Gastrocnemius medialis (tissue), 4 donors: ENCODE data around the gene ZNF451. TPM values are rescaled to one million over a fixed set of nuclear protein-coding genes. Genes with fewer than 3 reads are reported as not detected.

Experiments
- ATAC-seq, 2 donors: fragments of 150-250 bp; one replicate each; pipeline ENCODE4 v1.9.1; 2016
- DNase-seq, 2 donors: peaks; one replicate each; pipeline ENCODE4 v3.0.0-alpha.2; 2019
- H3K27ac ChIP-seq, 4 donors: fragments of 200-600 bp; sonication (generic); 1 replicate in 1 of 4; 2 replicates in 3 of 4; pipeline ENCODE4 v1.5.1; 2016 to 2018; ENCODE audit warnings: mild to moderate bottlenecking in 2 of 4, moderate library complexity in 1 of 4
- H3K27me3 ChIP-seq, 3 donors: fragments of 200-600 bp; sonication (generic) in 2 of 3; 1 replicate in 1 of 3; 2 replicates in 2 of 3; pipeline versions ENCODE4 v1.5.1 to v1.6.0; 2016 to 2019; ENCODE audit warnings: mild to moderate bottlenecking in 1 of 3, moderate library complexity in 1 of 3
- H3K36me3 ChIP-seq, 2 donors: fragments of 200-600 bp; sonication (generic) in 1 of 2; one replicate each; pipeline ENCODE4 v1.5.1; 2017 to 2018
- H3K4me1 ChIP-seq, 2 donors: fragments of 200-600 bp; sonication (generic) in 1 of 2; one replicate each; pipeline ENCODE4 v1.5.1; 2016 to 2017; ENCODE audit warnings: mild to moderate bottlenecking in 2 of 2
- H3K4me3 ChIP-seq, 4 donors: fragments of 200-600 bp; sonication (generic) in 3 of 4; 1 replicate in 1 of 4; 2 replicates in 3 of 4; pipeline ENCODE4 v1.5.1; 2016 to 2019; ENCODE audit warnings: mild to moderate bottlenecking in 2 of 4
- H3K9me3 ChIP-seq, 3 donors: fragments of 200-600 bp; sonication (generic) in 2 of 3; 1 replicate in 1 of 3; 2 replicates in 2 of 3; pipeline ENCODE4 v1.5.1; 2016 to 2019
- POLR2A ChIP-seq, 2 donors: fragments of 450-650 bp; IDR thresholded peaks; one replicate each; pipeline ENCODE4 v1.6.1; 2017; ENCODE audit warnings: antibody characterized with exemption in 2 of 2, mild to moderate bottlenecking in 2 of 2, moderate library complexity in 2 of 2
- in situ Hi-C, 4 donors: fragments of 200-750 bp; cut with MboI; loops; one replicate each; pipeline versions ENCODE4 v1.15.0 to v1.8.0; 2017; ENCODE audit warnings: low sequenced_read_pairs in 4 of 4
- intact Hi-C: fragments of 100-400 bp; cut with DNase I; formaldehyde crosslinking; loops from one replicate; pipeline ENCODE4 v1.15.1; 2023; ENCODE audit warnings: low total_unique reads
- total RNA-seq, 4 donors: library from RNA; depleted of rRNA; stranded (reverse); fragments of >200 nt; gene quantifications; one replicate each; pipeline versions ENCODE4 v1.1.0 to v1.2.3, GENCODE V29; 2016
- TF ChIP-seq, protein P1 (sequence below), 5 experiments: fragments of 450-650 bp in 3 of 5; fragments of 200-600 bp in 2 of 5; sonication (generic) in 2 of 5; IDR thresholded peaks in 4 of 5; conservative IDR thresholded peaks in 1 of 5; 1 replicate in 4 of 5; 2 replicates in 1 of 5; pipeline ENCODE4 v1.5.1; 2016 to 2019; ENCODE audit warnings: antibody characterized with exemption in 5 of 5, mild to moderate bottlenecking in 3 of 5, moderate library complexity in 3 of 5

Gene ZNF451
- total RNA-seq, 4 donors from 2014 or later: 27.1 to 36.8 (median 28.0) TPM

DNA sequence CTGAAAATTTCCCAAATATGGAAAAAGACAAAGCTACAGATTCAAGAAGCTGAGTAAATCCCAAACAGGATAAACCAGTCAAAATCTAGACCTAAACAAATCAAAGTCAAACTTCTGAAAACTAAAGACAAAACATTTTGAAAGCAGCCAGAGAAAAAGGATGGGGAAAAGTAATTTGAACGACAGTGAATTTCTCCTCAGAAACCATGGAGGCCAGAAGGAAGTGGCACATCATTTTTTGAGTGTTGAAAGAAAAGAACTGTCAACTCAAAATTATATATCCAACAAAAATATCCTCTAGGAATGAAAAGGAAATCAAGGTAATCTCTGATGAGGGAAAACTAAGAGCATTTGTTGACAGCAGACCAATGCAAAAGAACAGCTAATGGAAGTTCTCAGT, 125.3 kb downstream of the ZNF451 start:
- no peaks in the 10 kb centered on the region for H3K27me3 ChIP-seq
- no peak for DNase-seq
- no peaks in the 10 kb centered on the region for H3K9me3 ChIP-seq
- no peaks in the 10 kb centered on the region for H3K36me3 ChIP-seq
- in situ Hi-C loops: no loop called here
- no peak overlapping the region for H3K4me3 ChIP-seq
- H3K27ac ChIP-seq: no peak overlapping the region
- no peak for ATAC-seq
- intact Hi-C loops: no loop called here
- no peak for TF ChIP-seq POLR2A (IDR thresholded peaks at IDR 0.05)
- TF ChIP-seq, protein P1, sequence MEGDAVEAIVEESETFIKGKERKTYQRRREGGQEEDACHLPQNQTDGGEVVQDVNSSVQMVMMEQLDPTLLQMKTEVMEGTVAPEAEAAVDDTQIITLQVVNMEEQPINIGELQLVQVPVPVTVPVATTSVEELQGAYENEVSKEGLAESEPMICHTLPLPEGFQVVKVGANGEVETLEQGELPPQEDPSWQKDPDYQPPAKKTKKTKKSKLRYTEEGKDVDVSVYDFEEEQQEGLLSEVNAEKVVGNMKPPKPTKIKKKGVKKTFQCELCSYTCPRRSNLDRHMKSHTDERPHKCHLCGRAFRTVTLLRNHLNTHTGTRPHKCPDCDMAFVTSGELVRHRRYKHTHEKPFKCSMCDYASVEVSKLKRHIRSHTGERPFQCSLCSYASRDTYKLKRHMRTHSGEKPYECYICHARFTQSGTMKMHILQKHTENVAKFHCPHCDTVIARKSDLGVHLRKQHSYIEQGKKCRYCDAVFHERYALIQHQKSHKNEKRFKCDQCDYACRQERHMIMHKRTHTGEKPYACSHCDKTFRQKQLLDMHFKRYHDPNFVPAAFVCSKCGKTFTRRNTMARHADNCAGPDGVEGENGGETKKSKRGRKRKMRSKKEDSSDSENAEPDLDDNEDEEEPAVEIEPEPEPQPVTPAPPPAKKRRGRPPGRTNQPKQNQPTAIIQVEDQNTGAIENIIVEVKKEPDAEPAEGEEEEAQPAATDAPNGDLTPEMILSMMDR (IDR thresholded peaks at IDR 0.05 in 4 of 5, conservative IDR thresholded peaks at IDR 0.05 in 1 of 5): no peak
- peaks cover 0 to 5% of the 10 kb centered on the region in 2 donors for H3K4me1 ChIP-seq

DNA sequence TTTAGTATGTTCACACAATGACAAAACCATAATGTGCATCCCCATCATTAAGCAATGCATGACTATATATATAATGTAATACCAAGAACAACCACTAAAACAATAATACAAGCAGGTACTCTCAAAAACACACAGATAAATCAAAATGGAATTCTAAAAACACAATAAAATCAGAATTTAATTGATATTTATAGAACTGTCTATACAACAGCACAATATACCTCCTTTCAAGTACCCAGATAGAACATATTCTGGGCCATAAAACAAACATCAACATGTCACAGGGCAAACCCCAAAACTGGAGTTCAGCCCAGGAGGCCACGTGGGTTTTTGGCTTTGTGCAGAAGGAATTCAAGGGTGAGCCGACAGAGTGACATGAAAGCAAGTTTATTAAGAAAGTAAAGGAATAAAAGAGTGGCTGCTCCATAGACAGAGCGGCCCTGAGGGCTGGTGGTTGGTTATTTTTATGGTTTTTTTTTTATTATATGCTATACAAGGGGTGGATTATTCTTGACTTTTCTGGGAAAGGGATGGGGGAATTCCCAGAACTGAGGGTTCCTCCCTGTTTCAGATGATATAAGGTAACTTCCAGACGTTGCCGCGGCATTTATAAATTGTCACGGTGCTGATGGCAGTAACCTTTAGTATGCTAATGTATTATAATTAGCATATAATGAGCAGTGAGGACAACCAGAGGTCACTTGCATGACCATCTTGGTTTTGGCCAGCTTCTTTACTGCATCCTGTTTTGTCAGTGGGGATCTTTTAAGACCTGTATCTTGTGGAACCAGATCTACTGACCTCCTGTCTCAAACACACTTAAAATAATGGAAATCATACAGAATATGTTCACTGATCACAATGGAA, 126.5 kb downstream of the ZNF451 start:
- Histone ChIP-seq H3K4me1 (peaks cover 0 to 10% of the 10 kb centered on the region in 2 donors), H3K36me3 (no peaks in the 10 kb centered on the region), H3K4me3 (no peak overlapping the region), H3K27me3 (no peaks in the 10 kb centered on the region), H3K27ac (no peak overlapping the region), H3K9me3 (no peaks in the 10 kb centered on the region)
- in situ Hi-C loops: no loop called here
- intact Hi-C loops: no loop called here
- no peak for ATAC-seq
- TF ChIP-seq, protein P1 (IDR thresholded peaks at IDR 0.05 in 4 of 5, conservative IDR thresholded peaks at IDR 0.05 in 1 of 5): peak in 1 of 5 experiments; percentile 22
- TF ChIP-seq POLR2A (IDR thresholded peaks at IDR 0.05): no peak
- no peak for DNase-seq

DNA sequence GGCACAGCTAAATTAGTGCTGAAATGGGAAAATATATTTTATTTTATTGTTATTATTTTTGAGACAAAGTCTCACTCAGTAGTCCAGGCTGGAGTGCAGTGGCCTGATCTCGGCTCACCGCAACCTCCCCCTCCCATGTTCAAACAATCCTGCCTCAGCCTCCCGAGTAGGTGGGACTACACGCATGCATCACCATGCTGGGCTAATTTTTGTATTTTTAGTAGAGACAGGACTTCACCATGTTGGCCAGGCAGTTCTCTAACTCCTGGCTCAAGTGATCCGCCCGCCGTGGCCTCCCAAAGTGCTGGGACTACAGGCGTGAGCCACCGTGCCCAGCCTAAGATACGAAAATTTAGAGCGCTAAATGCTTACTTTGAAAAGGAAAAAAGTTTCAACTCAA, 127.3 kb downstream of the ZNF451 start:
- ATAC-seq (no peak), DNase-seq (no peak)
- peaks cover 0 to 10% of the 10 kb centered on the region in 2 donors for H3K4me1 ChIP-seq
- H3K27ac ChIP-seq: no peak overlapping the region
- intact Hi-C loops (no loop called here), in situ Hi-C loops (no loop called here)
- no peaks in the 10 kb centered on the region for H3K36me3 ChIP-seq
- no peak overlapping the region for H3K4me3 ChIP-seq
- H3K27me3 ChIP-seq: no peaks in the 10 kb centered on the region
- no peak for TF ChIP-seq POLR2A (IDR thresholded peaks at IDR 0.05)
- TF ChIP-seq, protein P1 (IDR thresholded peaks at IDR 0.05 in 4 of 5, conservative IDR thresholded peaks at IDR 0.05 in 1 of 5): no peak
- no peaks in the 10 kb centered on the region for H3K9me3 ChIP-seq

Other genes with a start within 250 kb of the ZNF451 start
- gene BEND6, start 135.1 kb upstream of the ZNF451 start, total RNA-seq: under 1 TPM; 0.15 to 0.97 (median 0.56) TPM
- gene KIAA1586, start 43.5 kb upstream of the ZNF451 start, total RNA-seq: 10 to 100 TPM in 1 of 4 donors, 1 to 10 TPM in 3; 1.9 to 10.2 (median 3.0) TPM
- gene BAG2, start 82.1 kb downstream of the ZNF451 start, total RNA-seq: 10 to 100 TPM in 2 of 4 donors, 1 to 10 TPM in 2; 6.7 to 15.7 (median 9.8) TPM
- gene RAB23, start 132.1 kb downstream of the ZNF451 start, total RNA-seq: 10 to 100 TPM in 3 of 4 donors, 1 to 10 TPM in 1; 8.7 to 18.5 (median 11.6) TPM
- gene PRIM2, start 227.4 kb downstream of the ZNF451 start, total RNA-seq: 1 to 10 TPM; 1.9 to 4.8 (median 3.8) TPM